Fibroblast of gingiva (primary cell): ENCODE measurements around the gene ECEL1.

ENCODE experiments used
- DNase-seq: peaks from one replicate; pipeline ENCODE4 v3.0.0-alpha.2; 2011; ENCODE audit warnings: low read depth

Gene ECEL1

DNA sequence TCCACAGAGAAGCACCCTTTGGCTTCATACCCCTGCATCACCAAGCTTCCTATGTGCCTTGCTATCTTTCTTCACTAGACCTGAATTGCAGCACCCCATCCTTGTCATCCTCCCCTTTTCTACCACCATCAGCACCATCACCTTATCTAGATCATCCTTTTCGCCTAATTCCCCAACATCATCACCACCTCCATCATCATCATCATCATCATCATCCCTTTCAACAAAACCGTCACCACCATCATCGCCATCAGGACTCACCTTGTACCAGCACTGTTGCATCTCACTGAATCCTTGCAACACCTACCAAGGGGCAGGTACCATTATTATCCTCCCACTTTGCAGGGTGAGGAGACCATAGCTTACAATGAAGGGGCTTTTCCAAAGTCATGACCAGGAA lies 10.8 kb upstream of the ECEL1 start:
- DNase-seq, result no peak

GRCh38 chr2:232497348-232497747 lies 9.7 kb upstream of the ECEL1 start:
- DNase-seq, result no peak

- no peak for DNase-seq
Observed at GRCh38 chr2:232496501-232497270, 9.1 kb upstream of the ECEL1 start.

GRCh38 chr2:232495292-232495691 lies 7.7 kb upstream of the ECEL1 start:
- no peak for DNase-seq

DNA sequence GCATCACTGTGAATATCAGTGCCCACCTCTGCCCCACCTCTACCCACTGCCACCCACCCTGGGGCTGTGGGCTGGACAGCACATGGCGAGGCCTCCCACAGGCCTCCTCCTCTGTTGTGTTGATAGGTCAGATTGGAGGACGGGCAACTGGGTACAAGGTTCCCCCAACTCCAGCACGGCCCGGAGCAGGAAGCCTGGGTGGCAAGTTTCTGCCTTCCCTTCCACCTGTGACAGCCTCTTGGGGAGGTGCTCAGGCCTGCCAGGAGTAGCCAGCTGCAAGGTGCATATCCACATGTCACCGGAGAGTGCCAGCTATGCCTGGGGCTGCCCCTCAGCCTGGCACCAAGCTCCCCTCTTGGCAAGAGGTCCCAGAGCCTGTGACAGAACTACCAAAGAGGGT lies 6.9 kb upstream of the ECEL1 start:
- no peak for DNase-seq

- DNase-seq, result no peak
Observed at GRCh38 chr2:232493701-232494474, 6.3 kb upstream of the ECEL1 start.

DNA sequence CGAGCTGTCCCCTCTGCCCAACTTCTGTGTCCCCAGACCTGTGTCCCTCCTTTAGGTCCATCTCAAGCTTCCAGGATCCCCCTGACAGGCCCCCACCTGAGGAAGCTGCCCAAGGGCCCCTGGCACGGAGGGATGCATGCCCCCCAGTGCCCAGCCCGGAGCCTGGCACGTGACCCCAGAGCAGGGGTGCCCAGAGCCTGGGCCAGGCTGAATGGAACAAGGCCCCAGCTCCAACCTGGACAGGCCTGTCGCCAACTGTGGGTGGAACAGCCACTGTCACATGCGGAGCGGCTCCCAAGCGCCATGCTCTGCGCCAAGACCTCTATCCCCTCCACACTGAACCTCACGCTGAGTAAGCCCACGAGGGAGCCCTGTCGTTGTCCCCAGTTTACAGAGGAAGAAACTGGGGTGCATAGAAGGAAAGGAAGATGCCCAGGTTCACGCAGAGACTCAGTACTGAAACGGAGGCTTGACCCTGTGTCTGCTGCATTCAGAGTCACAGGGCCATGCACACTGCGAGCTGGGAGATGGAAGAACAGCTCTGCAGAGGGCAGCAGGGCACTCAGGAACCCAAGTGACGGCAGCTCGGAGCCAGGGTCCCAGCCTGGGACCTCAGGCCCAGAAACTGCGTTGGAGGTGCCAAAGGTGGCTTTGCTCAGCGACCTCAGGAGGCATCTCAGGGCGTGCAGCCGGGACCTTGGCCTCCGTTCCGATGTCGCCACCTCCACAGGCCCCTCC lies 5.5 kb upstream of the ECEL1 start:
- DNase-seq, result no peak

DNA sequence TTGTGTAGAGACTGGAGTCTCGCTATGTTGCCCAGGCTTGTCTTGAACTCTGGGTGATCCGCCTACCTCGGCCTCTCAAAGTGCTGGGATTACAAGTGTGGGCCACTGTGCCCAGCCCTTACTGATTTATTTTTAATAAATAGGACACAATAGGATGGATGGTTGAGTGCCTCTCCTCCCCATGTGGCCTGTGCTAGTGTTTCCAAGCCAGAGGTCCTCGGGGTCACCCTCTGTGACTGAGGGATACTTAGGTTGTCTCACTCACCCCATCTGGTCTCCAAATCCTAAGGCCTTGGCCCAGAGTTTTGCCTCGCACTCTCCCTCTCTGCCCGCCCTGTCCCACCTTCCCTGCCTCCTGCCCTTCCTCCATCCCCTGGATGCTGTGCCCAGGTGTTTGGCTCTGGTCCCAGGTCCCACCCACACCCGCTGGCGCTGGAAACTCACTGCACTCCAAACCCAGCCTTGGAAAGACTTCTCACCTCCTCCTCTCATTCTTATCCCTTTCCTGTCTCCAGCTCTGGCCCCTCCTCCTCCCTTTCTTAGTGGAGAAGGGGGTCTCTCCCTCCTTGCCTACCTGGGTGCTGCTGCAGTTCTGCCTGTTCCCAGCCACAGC lies 4.7 kb upstream of the ECEL1 start:
- DNase-seq, result no peak

- DNase-seq, result no peak
Observed at GRCh38 chr2:232491139-232491780, 3.6 kb upstream of the ECEL1 start.

- DNase-seq, result no peak
Observed at GRCh38 chr2:232490221-232491138, 2.8 kb upstream of the ECEL1 start.

DNA sequence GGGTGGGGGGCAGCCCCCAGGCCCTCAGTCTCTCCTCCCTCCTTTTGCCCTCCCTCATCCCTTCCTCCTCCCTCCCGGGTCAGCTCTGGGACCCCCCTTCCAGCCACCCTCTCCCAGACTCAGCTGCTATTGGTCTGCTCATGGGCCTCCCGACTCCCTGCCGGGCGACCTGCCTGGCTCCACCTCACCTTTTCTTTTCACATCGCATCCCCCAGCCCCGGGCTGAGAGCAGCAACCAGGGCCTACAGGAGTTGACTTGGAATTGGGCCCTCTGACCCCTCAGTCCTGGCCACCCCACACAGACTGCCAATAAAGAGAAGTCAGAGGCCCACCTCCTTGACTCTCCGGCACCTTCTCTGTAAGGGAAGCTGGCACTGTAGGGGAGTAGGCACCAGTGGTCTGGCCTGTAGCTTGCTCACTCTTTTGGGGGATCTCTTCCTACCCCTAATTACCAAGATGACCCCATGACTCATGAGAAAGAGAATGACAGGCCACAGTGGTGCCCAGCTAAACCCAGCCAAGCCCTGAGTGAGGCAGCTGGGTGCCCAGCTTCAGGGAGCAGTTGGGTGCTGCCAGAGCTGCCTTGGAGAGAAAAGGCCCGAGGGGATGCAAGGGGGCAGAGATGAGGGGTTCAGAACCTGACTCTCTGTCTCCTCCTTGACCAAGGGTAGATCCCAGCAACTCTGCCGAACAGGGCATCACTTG lies 2.0 kb upstream of the ECEL1 start:
- no peak for DNase-seq

DNA sequence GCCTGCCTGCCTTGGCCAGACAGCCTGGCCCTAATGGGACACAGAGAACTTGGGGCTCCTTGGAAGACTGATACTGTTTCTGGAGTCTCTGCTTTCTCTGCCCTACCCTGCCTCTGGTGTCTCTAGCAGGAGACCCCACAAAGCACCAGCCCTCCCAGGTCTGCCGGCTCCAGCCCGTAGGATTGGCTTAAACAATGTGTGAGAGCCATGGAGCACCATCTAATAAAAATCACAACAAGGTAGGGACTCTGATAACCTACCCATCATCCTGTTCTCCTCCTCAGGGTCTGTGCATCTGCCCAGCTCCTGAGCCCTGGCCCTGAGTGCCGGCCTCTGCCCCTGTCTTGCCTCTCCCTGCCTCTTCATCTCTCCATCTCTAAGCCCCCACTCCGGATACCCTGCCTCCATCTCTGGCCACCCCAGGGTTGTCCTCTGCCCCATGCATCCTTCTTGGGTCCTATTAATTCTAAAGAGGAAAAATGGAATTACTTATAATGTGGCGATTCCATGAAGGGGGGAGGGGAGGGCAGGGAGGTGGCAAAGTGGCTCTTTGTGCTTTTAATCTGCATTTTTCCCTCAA lies 1.2 kb upstream of the ECEL1 start:
- no peak for DNase-seq

- no peak for DNase-seq
Observed at GRCh38 chr2:232488097-232488711, 570 bp upstream of the ECEL1 start.

- no peak for DNase-seq
Observed at GRCh38 chr2:232486558-232487384, 863 bp downstream of the ECEL1 start.

DNA sequence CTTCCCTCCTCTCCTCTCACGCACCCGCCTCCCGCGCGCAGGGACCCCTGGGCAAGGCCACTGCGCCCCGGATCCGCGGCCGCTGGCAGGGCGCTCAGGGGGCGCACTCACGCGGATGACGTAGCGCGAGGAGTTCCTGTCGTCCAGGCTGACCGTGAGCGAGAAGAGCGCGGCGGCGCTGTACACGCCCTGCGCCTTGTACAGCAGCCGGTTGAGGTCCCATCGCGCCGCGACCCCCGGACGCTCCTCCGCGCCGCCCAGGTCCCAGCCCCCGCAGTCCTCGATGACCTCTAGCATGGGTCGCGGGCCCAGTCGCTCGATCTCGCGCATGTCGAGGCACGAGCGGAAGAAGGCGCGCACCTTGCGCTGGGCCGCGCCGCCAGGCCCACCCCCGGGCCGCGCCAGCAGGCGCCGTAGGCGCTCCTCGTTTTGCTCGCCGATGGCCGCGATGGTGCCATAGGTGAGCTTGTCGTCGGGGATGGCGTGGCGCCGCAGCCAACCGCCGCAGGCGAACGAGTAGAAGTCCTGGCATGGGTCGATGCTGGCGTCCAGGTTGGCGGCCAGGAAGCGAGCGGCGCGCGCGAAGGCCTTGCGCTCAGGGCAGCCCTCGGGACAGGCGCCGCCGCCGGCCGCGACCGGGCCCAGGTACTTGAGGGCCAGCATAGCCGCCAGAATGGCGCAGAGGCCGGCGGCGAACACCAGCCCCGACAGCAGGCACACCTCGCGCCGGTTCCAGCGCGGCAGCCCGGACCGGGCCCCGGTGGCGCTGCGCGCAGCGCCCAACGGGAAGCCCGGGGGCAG lies 1.7 kb downstream of the ECEL1 start:
- DNase-seq, result no peak

- DNase-seq, result no peak
Observed at GRCh38 chr2:232485348-232485756, 2.3 kb downstream of the ECEL1 start.

DNA sequence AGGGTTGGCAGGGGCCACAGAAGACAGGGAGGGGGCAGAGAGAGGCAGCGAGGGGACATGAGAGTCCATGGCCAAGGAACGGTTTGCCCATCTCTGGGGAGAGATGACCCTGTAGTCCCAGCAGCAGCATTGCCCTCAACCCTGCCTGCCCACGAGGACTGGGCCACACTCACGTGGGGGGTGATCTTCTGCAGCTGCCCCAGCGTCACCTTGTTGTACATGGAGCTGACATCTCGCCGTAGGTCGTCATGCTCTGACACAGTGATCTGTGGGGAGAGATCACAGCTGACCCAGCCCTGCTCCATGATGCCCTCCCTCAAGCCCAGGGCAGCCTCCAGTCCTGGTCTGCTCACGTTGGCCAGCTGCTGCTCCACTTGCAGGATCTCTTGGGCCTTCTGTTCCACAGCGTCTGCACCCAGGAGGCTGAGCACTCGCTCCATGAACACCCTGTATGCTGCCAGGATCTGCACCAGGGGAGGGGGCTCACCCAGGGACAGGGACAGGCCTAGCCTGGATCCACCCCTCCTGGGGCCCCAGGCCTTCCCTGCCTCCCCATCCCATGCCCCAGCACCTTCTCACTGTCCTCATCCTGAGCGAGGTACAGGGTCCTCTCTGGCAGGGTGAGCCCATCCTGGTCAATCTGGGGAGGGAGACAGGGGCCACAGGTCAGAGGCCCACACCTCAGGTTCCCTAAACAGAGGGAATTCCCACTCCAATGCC lies 2.8 kb downstream of the ECEL1 start:
- DNase-seq, result no peak
